Measurements from ENCODE around the gene GALNT10.

DNA sequence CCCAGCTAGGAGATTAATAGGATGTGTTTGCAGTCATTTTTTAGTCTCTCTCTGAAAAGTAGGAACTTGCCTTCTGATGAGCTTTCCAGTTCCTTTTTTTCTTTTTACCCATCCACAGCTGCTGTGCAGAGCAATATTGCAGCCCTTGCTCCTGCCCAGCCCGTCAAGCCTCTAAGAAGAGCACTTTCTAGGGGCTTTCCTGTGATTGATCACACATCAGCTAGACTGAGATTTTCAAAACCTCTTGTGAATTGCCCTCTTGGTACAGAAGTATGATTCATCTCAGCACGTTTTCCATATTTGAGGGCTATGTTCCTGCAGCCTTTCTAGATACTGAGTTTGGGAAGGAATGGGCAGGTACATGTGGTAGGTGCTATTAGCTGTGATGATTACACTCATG is 93.9 kb downstream of the GALNT10 start:
- no peak for TF ChIP-seq POLR2A (IDR thresholded peaks at IDR 0.05; ENCODE audit: low read depth, low read length)
- no peak for TF ChIP-seq SIN3A (IDR thresholded peaks at IDR 0.05; ENCODE audit: low read depth, low read length)
- TF ChIP-seq, protein P1, sequence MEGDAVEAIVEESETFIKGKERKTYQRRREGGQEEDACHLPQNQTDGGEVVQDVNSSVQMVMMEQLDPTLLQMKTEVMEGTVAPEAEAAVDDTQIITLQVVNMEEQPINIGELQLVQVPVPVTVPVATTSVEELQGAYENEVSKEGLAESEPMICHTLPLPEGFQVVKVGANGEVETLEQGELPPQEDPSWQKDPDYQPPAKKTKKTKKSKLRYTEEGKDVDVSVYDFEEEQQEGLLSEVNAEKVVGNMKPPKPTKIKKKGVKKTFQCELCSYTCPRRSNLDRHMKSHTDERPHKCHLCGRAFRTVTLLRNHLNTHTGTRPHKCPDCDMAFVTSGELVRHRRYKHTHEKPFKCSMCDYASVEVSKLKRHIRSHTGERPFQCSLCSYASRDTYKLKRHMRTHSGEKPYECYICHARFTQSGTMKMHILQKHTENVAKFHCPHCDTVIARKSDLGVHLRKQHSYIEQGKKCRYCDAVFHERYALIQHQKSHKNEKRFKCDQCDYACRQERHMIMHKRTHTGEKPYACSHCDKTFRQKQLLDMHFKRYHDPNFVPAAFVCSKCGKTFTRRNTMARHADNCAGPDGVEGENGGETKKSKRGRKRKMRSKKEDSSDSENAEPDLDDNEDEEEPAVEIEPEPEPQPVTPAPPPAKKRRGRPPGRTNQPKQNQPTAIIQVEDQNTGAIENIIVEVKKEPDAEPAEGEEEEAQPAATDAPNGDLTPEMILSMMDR (IDR thresholded peaks at IDR 0.05 in 2 of 3, conservative IDR thresholded peaks at IDR 0.05 in 1 of 3; ENCODE audit: control insufficient read depth in 2 of 3, extremely low read depth in 1 of 3, insufficient read depth in 1 of 3, low read depth in 3 of 3, low read length in 3 of 3) = no peak
- TF ChIP-seq, protein P2, sequence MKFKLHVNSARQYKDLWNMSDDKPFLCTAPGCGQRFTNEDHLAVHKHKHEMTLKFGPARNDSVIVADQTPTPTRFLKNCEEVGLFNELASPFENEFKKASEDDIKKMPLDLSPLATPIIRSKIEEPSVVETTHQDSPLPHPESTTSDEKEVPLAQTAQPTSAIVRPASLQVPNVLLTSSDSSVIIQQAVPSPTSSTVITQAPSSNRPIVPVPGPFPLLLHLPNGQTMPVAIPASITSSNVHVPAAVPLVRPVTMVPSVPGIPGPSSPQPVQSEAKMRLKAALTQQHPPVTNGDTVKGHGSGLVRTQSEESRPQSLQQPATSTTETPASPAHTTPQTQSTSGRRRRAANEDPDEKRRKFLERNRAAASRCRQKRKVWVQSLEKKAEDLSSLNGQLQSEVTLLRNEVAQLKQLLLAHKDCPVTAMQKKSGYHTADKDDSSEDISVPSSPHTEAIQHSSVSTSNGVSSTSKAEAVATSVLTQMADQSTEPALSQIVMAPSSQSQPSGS (IDR thresholded peaks at IDR 0.05; ENCODE audit: low read length) = 0 out of 2 replicates have a peak, but pooled peaks have one; percentile 17
- no peak for TF ChIP-seq RFX5 (IDR thresholded peaks at IDR 0.05; ENCODE audit: low read depth, low read length)
- TF ChIP-seq POLR2AphosphoS5 (IDR thresholded peaks at IDR 0.05; ENCODE audit: low read length) = no peak
- no peak for TF ChIP-seq RCOR1 (conservative IDR thresholded peaks at IDR 0.05; ENCODE audit: low read depth, low read length)
